Right ventricle myocardium superior (tissue), 1 donor: ENCODE results near the gene NR1D2. TPM values are rescaled to one million over a fixed set of nuclear protein-coding genes. Genes with fewer than 3 reads are reported as not detected.

Source experiments
- ATAC-seq: fragments of 200-7000 bp; cut with Tn5 transposase; one replicate; pipeline ENCODE4 v1.9.1; 2020; ENCODE audit warnings: mild to moderate bottlenecking; ENCODE audit not compliant: poor library complexity
- DNase-seq: peaks from one replicate; pipeline ENCODE4 v3.0.0-alpha.2; 2020
- intact Hi-C: fragments of 100-400 bp; cut with DNase I; formaldehyde crosslinking; loops from one replicate; pipeline ENCODE4 v1.11.2; 2022
- total RNA-seq: library from RNA; stranded (reverse); fragmentation: NEBNext Ultra II Directional; extraction: Animal tissue kit (Norgen Biotek cat#: 25700); gene quantifications from one replicate; pipeline ENCODE4 v1.2.1, GENCODE V29; 2021
- donor health status: DM: no; HTN: yes; CAD: no; lungs with severe emphysema.

NR1D2 gene
- total RNA-seq, 1 donor from 2014 or later, result 47.1 TPM

GRCh38 chr3:23926246-23926645 is 18.8 kb upstream of the NR1D2 start:
- DNase-seq, result no peak
- intact Hi-C loops, result no loop called here
- no peak for ATAC-seq

- ATAC-seq (no peak), DNase-seq (no peak)
- intact Hi-C loops, result no loop called here
Measured at GRCh38 chr3:23926736-23927135, 18.4 kb upstream of the NR1D2 start.

DNA sequence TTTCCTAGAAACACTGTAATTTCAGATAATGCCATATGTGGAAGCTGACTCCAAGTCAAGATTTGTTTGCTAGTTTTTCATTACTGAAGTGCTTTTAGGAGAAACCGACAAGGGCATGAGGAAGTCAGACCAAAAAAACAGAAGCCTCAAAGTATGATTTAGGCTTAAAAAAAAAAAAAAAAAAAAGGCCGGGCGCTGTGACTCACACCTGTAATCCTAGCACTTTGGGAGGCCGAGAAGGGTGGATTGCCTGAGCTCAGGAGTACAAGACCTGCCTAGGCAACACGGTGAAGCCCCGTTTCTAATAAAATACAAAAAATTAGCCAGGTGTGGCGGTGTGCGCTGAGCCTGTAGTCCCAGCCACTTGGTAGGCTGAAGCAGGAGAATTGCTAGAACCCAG is 16.6 kb upstream of the NR1D2 start:
- ATAC-seq (no peak), DNase-seq (no peak)
- intact Hi-C loops, result no loop called here

DNA sequence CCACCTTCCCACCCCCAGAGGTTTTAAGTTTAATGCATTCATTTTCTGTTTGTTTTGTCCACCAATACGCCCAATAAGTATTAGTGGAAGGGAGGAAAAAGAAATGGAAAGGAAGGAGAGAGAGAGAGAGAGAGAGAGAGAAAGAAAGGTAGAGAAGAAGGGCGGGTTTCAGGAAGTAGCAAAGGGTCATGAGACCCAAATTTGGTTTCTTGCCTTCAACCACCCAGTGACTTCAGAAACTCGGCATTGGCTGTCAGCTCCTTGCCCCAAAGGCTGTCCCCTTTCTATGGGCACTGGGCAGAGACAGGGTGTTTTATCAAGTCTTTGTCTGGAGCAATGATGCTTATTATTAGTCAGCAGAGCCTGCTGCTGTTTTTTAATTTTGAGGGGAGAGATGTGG is 13.5 kb upstream of the NR1D2 start:
- intact Hi-C loops, result no loop called here
- no peak for DNase-seq
- ATAC-seq, result no peak

GRCh38 chr3:23932571-23932970 is 12.5 kb upstream of the NR1D2 start:
- ATAC-seq, result no peak
- intact Hi-C loops, result no loop called here
- no peak for DNase-seq

DNA sequence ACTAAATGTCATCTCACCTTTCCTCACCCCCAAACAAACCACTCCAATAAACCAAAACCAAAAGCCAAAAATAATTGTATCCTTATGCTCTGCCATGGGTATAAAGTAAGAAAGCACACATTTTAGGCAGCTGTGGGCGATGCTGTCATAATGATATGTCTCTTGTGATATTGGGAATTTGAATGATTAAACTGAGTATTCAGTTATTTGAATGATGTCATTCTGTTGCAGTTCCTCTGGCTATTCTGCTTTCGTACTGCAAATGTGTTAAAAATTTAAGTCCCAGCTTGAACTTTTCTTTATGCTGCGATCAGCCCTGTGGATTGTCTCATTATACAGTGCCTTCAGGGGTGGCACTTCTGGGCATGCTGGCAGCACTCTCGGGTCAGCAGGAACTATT is 10.8 kb upstream of the NR1D2 start:
- ATAC-seq (no peak), DNase-seq (no peak)
- intact Hi-C loops, result no loop called here

DNA sequence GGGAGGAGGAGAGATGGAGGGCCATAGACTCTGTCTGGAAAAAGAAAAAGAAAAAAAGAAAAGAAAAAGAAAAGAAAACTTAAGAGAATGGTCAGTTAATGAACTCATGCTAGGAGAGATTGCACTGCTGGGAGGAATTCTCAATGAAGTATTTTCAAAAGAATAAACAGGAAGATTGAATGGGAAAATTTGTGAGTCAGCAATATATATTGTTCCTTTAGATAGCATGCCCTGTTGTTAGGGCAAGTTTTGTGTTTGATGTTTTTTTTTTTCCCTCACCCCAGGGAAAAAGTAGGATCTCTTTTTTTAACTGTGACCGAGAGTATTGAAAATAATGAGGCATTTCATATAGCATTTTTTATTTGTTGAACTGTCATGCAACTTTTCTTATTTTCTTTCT is 7.8 kb upstream of the NR1D2 start:
- intact Hi-C loops, result no loop called here
- DNase-seq (no peak), ATAC-seq (no peak)

DNA sequence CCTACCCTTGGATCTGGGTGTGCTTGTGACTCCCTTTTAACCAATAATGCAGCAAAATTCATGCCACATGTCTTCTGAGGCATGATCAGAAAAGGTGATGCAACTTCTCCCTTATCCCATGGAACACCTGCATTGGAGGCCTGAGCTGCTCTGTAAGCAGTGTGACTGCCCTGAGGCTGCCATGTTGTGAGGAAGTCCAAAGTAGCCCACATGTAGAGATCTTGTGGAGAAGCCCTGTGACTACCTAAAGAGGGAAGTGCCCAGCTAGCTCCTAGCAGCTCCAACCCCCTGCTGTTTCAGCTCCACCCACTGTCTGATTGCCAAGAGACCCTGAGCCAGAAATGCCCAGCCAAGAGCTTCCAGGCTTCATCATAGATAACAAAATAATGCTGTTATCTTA is 6.4 kb upstream of the NR1D2 start:
- DNase-seq (no peak), ATAC-seq (no peak)
- intact Hi-C loops, result no loop called here

GRCh38 chr3:23940775-23941174 is 4.3 kb upstream of the NR1D2 start:
- intact Hi-C loops, result no loop called here
- no peak for ATAC-seq
- no peak for DNase-seq

DNA sequence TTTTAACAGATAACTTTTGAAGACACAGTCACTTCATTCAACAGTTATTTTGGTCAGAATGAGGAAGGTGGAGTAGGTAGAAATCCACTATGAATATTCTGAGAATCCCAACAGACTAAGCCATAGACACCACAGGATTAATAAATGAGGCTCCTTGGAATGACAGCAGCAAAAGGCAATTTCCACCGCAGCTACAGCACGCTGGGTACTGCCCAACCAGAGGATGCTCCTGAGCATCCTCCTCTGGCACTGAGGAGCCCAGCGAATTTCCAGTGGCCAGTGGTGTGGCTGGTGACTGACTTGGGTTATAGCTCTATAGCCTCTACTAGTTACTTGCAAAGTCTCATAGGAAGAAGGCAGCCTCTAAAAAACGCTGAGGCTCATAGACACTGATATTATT is 3.6 kb upstream of the NR1D2 start:
- intact Hi-C loops, result no loop called here
- ATAC-seq, result no peak
- DNase-seq, result no peak

DNA sequence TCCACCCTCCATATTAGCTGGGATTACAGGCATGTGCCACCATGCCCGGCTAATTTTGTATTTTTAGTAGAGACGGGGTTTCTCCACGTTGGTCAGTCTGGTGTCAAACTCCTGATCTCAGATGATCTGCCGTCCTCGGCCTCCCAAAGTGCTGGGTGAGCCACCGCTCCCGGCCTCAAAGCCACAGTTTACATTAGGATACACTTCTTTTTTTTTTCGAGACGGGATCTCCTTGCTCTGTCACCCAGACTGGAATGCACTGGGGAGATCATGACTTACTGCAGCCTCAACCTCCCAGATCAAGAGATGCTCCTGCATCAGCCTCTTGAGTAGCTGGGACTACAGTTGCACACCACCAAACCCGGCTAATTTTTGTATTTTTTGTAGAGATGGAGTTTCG is 2.5 kb upstream of the NR1D2 start:
- DNase-seq (no peak), ATAC-seq (no peak)
- intact Hi-C loops, result no loop called here

GRCh38 chr3:23944007-23944783 is 891 bp upstream of the NR1D2 start:
- no peak for DNase-seq
- no peak for ATAC-seq
- intact Hi-C loops, result no loop called here

- intact Hi-C loops, result no loop called here
- ATAC-seq, result no peak
Measured at GRCh38 chr3:23945663-23945912, 502 bp downstream of the NR1D2 start.

DNA sequence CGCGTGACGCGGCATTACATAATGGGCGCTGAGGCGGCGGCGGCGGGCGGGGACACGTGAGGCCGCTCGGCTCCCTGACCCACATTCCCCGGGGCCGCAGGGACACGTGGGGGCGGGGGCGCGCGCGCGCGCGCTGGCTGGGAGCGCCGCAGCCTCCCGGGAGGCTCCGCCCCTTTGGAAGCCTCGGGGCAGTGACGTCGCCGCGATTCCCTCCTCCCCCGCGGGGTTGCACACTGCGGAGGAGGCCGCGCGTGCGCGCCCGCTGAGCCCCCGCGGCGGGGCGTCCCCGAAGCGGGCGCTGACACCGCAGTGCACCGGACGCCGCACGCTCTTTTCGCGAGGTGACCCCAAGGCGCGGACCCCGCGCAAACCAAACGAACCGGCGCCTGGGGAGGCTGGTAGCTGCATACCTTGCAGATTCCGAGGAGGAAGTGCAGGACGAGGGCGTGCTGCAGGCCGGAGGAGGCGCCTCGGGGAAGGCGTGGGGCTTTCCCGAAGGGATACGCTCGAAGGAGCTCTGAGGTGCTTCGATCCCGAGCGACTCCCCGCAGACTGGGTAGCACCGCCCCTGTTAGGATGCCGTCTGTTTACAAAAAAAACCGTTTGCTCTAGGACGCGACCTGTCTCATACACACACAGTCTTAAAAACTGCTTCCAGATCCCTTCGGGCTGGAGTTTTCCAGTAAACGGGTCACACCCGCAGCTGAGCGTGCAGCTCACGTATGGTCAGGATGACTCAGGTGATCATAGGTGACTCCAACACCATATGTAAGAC is 1.0 kb downstream of the NR1D2 start:
- intact Hi-C loops, result no loop called here
- peak; percentile 99 for DNase-seq
- peak; percentile 93 for ATAC-seq

More at GRCh38 chr3:23945663-23945912, 502 bp downstream of the NR1D2 start:
- DNase-seq, result no peak

DNA sequence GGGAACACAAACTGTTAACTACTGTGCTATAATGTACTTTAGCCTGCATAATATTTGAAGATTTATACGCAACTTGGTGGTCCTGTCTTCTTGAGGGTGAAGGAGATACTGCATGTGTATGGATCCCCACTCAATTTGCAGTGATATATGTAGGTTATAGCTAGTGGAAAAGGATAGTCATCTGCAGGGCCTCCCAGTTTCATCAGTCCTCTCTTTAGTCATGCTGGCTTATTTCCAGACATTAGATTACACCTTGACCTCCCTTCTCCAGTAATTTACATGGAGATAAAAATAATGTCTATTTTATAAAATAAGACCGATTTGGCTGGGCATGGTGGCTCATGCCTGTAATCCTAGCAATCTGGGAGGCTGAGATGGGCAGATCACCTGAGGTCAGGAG is 3.7 kb downstream of the NR1D2 start:
- no peak for ATAC-seq
- intact Hi-C loops, result no loop called here
- no peak for DNase-seq

DNA sequence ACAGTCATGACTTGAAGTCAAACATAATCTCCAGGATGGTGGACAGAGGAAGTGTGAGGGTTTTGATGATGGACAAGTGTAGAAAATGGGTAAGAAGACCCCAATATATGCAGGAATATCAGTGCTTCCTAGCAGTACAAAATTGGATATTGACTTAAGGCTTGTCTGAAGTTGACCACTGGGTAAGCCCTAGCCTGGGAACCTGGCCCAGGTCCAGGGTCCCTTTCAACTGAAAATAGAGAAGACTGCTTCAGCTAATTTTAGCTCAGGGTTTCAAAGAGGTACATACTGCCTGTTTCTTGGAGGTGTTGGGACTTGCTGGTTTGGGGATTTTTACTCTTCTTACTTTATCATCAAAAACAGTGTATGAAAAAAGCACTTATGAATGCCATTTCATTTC is 4.7 kb downstream of the NR1D2 start:
- DNase-seq (peak; percentile 73), ATAC-seq (no peak)
- intact Hi-C loops, result no loop called here

GRCh38 chr3:23950293-23950692 is 5.2 kb downstream of the NR1D2 start:
- intact Hi-C loops, result no loop called here
- DNase-seq (no peak), ATAC-seq (no peak)

- intact Hi-C loops, result no loop called here
- ATAC-seq (no peak), DNase-seq (no peak)
Measured at GRCh38 chr3:23952646-23953045, 7.6 kb downstream of the NR1D2 start.

DNA sequence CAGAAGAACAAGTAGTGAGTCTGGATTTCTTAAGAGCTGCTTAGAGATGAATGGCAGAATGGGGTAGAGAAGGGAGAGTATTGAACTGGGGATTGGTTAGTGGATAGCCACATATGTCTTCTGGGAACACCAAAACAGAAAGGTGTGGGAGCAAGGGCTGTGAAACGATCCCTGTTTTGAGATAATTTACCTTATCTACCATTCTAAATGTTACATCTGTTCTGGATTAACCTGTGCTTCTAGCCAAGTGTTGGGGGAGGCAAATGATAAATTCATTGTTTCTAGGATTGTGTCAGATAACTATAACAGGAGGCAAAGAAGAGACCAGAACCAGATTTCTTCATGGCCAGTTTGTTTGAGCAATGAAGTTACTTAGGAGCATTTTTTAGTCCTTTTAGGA is 8.4 kb downstream of the NR1D2 start:
- DNase-seq (no peak), ATAC-seq (no peak)
- intact Hi-C loops, result no loop called here

DNA sequence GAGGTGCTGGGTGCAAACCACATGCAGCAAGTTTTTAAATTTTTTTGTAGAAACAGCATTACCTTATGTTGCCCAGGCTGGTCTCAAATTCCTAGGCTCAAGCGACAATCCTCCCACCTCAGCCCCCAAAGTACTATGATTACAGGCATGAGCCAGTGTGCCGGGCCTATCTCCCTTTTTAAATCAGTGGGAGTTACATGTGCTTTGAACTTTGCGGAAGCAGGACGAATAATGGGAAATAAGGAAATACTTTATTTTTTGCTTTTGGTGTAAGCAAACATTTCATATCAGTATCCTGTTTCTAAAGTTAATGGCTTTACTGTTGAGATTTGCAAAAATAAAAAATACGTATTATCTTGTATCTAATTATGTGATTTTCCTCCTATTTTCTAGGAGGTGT is 9.1 kb downstream of the NR1D2 start:
- DNase-seq (no peak), ATAC-seq (no peak)
- intact Hi-C loops, result no loop called here

DNA sequence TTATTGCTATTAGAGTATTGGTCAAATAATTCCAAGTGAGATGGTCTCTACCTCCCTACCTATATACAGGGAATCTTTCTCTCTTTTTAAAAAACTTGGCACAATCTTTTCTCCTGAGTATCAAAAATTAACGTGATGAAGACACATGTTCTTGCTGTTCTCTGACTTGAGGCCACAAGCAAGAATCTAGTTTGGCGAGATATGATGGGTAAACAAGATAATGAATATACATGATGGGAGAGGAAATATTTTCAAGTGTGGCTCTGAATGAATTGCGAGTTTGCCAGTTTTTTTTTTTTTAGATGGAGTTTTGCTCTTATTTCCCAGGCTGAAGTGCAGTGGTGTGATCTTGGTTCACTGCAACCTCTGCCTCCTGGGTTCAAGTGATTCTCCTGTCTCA is 11.6 kb downstream of the NR1D2 start:
- DNase-seq, result no peak
- intact Hi-C loops, result no loop called here
- ATAC-seq, result no peak
